Fibroblast of pulmonary artery (primary cell): ENCODE data around the gene MSH3.

ENCODE experiments used
- DNase-seq: peaks from one replicate; pipeline ENCODE4 v3.0.0-alpha.2; 2010; ENCODE audit warnings: low read depth
- H3K4me3 ChIP-seq: replicated peaks from 2 replicates; pipeline ENCODE4 v1.5.1; 2011; ENCODE audit warnings: low read depth, mild to moderate bottlenecking, control low read depth, low read length, moderate library complexity
- TF ChIP-seq, protein P1 (sequence below): IDR thresholded peaks from 2 replicates; pipeline ENCODE4 v1.5.1; 2011; ENCODE audit warnings: mild to moderate bottlenecking, control low read depth, low read length, inconsistent platforms; ENCODE audit errors: missing control alignments

Gene MSH3

DNA sequence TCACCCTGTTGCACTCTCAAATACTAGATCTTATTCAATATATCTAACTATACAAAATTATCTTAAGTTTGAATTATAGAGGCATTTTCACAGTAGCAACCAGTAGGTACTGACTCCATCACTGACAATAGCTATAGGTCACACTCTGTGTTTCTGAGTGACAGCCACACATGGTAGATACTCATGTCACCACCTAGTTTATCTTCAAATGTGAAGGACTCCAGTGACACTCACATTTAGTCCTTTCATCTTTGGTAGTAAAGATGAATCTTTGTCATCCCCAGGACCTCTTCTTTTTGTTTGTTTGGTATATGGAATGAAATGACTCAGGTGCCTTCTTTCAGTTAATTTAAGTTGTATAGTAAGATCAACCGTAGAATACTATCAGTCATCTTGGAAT lies 102.8 kb downstream of the MSH3 start:
- no peak for DNase-seq
- H3K4me3 ChIP-seq: no peak overlapping the region
- TF ChIP-seq, protein P1, sequence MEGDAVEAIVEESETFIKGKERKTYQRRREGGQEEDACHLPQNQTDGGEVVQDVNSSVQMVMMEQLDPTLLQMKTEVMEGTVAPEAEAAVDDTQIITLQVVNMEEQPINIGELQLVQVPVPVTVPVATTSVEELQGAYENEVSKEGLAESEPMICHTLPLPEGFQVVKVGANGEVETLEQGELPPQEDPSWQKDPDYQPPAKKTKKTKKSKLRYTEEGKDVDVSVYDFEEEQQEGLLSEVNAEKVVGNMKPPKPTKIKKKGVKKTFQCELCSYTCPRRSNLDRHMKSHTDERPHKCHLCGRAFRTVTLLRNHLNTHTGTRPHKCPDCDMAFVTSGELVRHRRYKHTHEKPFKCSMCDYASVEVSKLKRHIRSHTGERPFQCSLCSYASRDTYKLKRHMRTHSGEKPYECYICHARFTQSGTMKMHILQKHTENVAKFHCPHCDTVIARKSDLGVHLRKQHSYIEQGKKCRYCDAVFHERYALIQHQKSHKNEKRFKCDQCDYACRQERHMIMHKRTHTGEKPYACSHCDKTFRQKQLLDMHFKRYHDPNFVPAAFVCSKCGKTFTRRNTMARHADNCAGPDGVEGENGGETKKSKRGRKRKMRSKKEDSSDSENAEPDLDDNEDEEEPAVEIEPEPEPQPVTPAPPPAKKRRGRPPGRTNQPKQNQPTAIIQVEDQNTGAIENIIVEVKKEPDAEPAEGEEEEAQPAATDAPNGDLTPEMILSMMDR: no peak

DNA sequence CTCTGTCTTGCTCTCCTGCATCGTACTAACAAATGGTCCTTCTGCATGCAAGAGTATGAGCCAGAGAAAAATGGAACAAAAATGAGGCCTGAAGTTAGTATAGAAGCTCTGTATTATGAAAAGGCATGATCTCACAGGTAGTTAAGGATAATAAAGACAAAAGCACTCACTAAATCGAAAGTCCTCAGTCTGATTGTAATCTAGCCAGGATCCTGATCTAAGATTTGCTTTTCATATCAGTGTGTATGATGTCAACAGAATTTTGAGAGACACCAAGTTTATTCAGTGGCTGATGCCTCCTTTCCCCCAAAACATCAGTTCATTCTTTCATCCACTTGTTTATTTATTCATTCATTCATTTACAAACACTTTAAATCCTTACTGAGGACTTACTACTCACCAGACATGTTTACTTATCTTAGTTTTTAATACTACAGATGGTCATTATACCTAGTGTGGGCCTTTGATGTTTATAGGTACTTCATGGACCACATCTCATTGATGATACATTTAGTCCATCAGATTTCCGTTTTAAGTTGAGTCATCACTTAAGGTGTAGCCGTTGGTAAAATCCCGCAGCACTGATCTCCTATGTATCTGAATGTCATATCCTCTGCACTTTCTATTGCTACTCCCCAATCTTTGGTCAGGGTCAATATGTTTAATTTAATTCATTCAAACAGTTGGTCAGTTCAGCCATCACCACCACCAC lies 105.6 kb downstream of the MSH3 start:
- H3K4me3 ChIP-seq: no peak overlapping the region
- TF ChIP-seq, protein P1: no peak
- DNase-seq: no peak

DNA sequence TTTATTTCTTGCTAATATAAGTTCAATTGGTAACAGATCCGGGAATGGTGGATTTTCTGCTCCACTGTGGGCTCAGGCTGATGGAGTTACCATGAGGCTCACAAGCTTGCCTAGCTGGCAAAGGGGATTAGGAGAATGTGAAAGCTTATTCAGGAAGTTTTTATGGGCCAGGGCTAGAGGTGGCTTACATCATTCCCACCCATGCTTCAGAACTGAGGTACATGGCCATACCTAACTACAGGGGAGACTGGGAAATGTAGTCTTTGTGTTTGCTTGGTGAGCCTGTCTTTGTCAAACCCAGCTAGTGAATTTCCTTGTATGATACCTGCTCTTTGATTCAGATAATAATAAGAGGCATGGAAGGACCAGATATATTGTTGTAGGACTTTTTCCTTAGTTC lies 106.2 kb downstream of the MSH3 start:
- TF ChIP-seq, protein P1: no peak
- H3K4me3 ChIP-seq: no peak overlapping the region
- no peak for DNase-seq

DNA sequence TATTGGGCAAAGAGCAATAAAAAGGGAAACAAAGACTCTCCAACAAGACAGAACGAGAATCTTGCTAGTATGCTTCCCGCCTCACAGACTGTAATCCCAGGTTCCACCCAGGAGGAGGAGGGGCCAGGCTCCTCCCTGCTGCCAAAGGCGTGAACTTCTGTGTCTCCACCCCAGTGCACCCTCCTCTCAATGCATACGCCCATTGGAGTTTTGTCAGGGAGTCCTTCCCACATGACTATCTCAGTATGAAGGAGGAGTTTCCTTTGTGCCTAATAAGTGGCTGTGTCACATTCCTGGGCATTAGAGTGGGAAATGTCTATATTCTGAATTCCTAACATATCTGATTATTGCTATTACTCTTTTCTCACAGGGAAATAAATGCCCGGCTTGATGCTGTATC lies 106.7 kb downstream of the MSH3 start:
- TF ChIP-seq, protein P1: no peak
- no peak overlapping the region for H3K4me3 ChIP-seq
- DNase-seq: no peak

DNA sequence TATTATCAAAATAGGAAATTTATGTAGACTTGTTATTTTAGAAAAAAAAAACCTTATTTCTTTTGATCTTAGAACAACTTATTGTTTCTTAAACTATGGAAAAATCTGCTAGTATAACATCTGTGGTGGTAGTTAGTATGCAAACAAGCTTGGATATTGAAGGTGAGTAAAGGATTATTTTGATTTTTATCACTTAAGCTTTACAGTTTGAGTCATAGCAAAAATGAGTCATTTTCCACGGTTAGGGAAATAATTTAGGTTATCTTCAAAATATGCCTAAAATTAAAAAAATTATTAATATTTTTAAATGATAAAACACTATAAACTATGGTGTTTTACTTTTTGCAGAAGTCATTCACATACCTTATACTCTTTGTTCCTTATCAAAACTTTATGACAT lies 107.5 kb downstream of the MSH3 start:
- TF ChIP-seq, protein P1: no peak
- no peak for DNase-seq
- no peak overlapping the region for H3K4me3 ChIP-seq

DNA sequence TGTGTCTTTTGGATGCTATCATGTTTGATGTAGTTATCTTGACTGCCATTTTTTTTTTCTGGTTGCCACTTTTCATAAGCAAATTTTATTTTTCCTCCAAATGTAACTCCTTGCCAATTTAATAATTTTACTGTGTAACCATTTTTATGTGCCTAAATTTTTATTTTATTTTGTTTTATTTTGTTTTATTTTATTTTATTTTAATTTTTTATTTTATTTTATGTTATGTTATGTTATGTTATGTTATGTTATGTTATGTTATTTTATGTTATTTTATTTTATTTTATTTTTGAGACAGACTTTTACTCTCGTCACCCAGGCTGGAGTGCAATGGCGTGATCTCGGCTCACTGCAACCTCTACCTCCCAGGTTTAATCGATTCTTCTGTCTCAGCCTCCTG lies 108.1 kb downstream of the MSH3 start:
- no peak for DNase-seq
- TF ChIP-seq, protein P1: no peak
- H3K4me3 ChIP-seq: no peak overlapping the region

DNA sequence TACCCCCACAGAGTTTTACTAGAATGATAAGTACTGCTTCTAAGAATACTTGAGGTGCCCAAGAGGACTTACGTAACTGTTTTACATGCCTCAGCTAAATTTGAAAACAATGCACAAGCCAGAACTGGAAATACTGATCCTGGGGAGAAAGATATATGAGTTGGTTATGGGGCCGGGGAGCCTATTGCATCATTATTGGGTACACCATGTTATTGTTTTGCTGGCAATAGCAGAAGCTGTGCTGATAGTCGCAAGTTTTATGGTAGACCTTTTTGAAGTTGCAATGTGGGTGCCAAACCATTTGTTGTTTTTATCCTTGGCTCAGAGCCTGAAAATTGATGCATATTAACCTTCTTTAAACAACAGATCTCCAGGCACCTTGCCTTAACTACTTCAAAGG lies 108.8 kb downstream of the MSH3 start:
- DNase-seq: peak; percentile 53

More for the DNA sequence above, 108.8 kb downstream of the MSH3 start:
- TF ChIP-seq, protein P1: no peak
- no peak overlapping the region for H3K4me3 ChIP-seq
